Panc1 (cell line): Measurements from ENCODE around the gene STAP2.

Source experiments
- POLR2AphosphoS5 ChIP-seq: IDR thresholded peaks from 2 replicates; pipeline ENCODE4 v1.6.1; 2012; ENCODE audit warnings: mild to moderate bottlenecking, low read depth, low read length, moderate library complexity
- SIN3A ChIP-seq: IDR thresholded peaks from 2 replicates; pipeline ENCODE4 v1.6.1; 2012; ENCODE audit warnings: low read depth, mild to moderate bottlenecking, low read length, moderate library complexity, borderline replicate concordance; ENCODE audit not compliant: insufficient read depth
- TF ChIP-seq, protein P1 (sequence below): fragments of 450-650 bp; IDR thresholded peaks from 2 replicates; pipeline ENCODE4 v1.5.1; 2017; ENCODE audit warnings: mild to moderate bottlenecking
- TF ChIP-seq, protein P2 (sequence below), 2 experiments: IDR thresholded peaks; 2 replicates each; pipeline ENCODE4 v1.6.1; 2011 to 2012; ENCODE audit warnings: low read depth in 2 of 2, control low read depth in 1 of 2, low read length in 1 of 2, mild to moderate bottlenecking in 1 of 2, moderate library complexity in 1 of 2; ENCODE audit not compliant: insufficient read depth in 1 of 2

DNA sequence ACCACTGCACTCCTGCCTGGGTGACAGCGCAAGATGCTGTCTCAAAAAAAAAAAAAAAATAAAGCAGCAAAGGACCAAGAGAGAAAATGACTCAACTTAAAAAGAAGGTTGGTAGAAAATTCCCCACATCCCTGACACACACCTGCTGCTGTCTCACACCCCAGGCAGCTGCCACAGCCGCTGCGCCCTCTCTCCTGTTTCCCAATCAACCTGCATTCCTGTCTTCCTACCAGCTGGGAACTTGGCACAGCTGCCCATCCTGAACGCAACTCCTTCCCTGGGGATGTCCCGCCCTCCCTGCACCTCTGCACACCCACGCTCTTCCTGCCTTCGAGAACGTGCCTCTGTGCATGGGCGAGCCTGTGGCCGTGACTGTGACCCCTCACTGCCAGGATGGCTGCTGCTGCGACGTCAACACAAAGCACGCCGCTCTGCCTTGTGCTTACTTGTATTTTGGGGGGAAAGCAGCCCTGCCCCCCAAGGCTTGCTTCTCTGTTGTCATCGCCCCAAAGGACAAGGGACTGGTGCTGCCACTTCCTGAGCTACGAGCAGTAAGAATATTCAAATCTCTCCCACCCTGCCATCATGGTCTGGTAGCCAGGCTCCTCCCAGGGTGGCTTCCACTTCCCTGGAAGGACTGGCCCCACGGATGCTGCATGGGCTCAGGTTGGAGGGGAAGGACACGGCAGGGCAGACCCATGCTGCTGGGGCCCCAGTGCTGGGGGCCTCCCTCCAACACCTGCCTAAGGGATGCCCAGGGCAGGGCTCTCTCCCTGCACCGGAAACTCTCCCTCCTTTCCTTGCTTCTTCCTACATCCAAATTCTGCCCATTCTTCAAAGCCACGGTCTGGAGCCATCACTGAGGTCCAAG is 41.0 kb upstream of the STAP2 start:
- no peak for TF ChIP-seq SIN3A
- TF ChIP-seq, protein P1, sequence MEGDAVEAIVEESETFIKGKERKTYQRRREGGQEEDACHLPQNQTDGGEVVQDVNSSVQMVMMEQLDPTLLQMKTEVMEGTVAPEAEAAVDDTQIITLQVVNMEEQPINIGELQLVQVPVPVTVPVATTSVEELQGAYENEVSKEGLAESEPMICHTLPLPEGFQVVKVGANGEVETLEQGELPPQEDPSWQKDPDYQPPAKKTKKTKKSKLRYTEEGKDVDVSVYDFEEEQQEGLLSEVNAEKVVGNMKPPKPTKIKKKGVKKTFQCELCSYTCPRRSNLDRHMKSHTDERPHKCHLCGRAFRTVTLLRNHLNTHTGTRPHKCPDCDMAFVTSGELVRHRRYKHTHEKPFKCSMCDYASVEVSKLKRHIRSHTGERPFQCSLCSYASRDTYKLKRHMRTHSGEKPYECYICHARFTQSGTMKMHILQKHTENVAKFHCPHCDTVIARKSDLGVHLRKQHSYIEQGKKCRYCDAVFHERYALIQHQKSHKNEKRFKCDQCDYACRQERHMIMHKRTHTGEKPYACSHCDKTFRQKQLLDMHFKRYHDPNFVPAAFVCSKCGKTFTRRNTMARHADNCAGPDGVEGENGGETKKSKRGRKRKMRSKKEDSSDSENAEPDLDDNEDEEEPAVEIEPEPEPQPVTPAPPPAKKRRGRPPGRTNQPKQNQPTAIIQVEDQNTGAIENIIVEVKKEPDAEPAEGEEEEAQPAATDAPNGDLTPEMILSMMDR, result no peak
- TF ChIP-seq POLR2AphosphoS5, result no peak
- TF ChIP-seq, protein P2, sequence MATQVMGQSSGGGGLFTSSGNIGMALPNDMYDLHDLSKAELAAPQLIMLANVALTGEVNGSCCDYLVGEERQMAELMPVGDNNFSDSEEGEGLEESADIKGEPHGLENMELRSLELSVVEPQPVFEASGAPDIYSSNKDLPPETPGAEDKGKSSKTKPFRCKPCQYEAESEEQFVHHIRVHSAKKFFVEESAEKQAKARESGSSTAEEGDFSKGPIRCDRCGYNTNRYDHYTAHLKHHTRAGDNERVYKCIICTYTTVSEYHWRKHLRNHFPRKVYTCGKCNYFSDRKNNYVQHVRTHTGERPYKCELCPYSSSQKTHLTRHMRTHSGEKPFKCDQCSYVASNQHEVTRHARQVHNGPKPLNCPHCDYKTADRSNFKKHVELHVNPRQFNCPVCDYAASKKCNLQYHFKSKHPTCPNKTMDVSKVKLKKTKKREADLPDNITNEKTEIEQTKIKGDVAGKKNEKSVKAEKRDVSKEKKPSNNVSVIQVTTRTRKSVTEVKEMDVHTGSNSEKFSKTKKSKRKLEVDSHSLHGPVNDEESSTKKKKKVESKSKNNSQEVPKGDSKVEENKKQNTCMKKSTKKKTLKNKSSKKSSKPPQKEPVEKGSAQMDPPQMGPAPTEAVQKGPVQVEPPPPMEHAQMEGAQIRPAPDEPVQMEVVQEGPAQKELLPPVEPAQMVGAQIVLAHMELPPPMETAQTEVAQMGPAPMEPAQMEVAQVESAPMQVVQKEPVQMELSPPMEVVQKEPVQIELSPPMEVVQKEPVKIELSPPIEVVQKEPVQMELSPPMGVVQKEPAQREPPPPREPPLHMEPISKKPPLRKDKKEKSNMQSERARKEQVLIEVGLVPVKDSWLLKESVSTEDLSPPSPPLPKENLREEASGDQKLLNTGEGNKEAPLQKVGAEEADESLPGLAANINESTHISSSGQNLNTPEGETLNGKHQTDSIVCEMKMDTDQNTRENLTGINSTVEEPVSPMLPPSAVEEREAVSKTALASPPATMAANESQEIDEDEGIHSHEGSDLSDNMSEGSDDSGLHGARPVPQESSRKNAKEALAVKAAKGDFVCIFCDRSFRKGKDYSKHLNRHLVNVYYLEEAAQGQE (IDR thresholded peaks at IDR 0.05; ENCODE audit: insufficient read depth in 1 of 2, low read depth in 2 of 2, low read length in 1 of 2), result no peak
